HG03139 (cell line): ENCODE results near the gene CEMIP2.

Experiments
- ATAC-seq: cut with Tn5 transposase; IDR thresholded peaks from one replicate; pipeline ENCODE4 v1.9.1; 2021; ENCODE audit not compliant: unreplicated experiment

Gene CEMIP2

DNA sequence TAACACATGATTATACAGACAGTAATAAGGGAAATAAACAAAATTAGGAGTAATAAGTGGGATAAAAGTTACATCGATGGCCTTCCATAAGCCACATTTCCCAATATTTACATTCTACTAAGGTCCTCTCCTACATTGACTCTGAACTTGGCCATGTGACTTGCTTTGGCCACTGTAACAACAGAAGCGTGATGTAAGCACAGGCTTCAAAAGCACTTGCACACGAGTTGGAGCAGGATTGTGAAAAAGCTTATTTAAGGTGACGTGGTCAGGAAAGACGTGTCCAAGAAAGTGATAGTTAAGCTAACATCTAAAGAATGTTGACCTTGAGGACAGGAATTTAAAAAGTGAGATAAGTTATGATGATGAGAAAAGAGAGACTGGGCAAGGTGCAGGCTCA is 9.8 kb upstream of the CEMIP2 start:
- no peak for ATAC-seq

- ATAC-seq, result peak; percentile 74
Observed at GRCh38 chr9:71774920-71775319, 6.6 kb upstream of the CEMIP2 start.

DNA sequence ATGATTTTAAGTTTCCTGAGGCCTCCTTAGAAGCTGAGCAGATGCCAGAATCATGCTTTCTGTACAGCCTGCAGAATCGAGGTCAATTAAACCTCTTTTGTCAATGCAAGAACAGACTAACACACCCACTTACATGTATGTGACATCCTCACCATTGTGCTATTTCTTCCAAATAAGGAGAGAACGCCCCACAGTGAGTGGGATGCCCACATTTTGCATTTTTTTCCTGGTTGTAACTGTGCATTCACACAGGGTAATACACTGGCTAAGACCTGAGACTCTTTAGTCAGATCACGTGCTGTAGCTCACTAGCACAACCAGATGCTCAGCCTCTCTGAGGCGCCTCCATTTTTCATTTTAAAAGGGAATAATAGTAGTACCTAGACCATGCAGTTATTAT is 4.4 kb upstream of the CEMIP2 start:
- no peak for ATAC-seq

DNA sequence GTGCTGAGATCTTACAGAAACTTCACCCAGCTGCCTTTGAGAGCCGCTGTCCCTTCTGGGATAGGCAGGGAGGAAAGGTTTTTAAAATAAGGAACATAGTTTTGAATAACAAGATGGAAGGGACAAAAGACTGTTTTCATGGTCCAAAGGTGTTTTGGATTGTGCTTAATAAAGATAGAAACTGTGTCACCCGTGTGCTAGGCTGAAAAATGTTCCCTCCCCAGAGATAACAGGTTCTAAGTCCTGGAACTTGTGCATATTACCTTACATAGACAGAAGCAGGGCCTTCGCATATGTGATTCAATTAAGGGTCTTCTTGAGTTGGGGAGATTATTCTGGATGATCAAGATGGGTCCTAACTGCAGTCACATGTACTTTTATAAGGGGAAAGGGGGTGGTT is 1.9 kb upstream of the CEMIP2 start:
- no peak for ATAC-seq

DNA sequence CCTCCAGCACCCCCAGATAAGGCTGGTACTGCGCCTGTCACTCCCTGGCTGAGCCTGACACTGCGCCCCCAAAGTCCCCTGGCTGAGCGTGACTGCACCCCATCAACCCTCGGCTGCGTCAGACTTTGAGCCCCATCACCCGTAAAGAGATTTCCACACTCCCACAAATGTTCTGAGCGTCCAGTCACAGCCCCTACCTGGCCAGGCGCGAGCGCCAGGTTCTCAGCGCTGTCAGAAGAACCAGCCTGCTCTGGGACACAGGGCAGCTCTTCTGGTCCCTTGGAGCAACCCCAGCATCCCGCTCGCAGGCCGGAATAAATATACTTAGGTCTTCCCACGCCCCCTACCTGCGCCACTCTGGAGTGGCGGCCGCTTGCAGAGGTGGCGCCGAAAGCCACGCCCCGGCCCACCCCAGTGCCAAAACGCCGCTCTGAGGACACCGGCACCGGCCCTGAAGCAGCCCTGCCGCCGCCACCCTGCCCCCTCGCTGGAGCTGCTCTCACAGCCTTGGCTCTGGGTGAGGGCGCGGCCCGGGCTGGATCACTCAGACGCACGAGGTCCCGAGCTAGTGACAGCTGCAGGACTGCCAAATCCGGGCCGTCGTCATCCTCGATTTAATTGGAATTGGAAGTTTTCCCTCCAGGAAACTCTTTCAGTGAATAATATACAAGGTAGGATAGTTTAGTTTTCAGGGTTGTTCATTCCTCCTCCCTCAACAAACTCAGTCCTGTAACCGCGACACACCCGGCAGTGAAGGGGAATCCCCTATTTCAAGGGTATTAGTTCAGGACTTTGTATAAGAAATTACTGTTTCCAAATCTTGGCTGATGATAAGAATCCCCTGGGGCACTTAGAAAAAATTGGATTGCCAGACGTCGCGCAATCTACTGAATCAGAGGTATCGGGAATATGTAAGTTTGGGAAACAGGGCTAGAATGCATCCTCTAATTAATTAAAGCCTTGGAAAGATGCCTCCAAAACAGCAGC is 1.2 kb upstream of the CEMIP2 start:
- ATAC-seq, result peak; percentile 45

GRCh38 chr9:71767776-71768321 is 464 bp downstream of the CEMIP2 start:
- no peak for ATAC-seq

DNA sequence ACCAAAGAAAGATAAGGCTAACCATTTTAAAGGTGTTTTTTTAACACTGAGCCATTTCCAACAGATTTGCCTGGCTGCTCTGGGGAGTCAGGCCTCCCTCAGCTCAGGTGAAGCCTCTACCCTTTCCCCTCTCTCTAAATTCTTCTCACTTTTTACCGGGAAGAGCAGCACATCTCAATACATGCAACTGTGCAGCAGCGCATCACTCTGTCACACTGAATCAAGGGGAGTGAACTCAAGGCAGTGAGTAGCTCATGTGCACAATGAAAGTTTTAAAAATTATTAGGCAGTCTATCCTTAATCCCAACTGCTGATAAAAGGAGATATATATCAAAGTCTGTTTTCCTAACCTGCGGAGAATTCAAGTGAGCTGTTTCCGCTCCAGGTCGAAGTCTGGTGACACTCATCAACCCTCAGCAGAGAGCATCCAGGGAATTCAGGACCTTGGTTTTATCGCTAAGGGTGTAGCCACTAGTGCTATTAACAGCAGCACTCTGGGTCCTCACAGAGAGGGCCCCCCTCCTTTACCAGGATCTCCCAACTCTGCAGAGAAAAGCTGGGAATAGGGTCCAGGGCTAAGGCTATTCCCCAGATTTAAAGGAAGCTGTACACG is 1.0 kb downstream of the CEMIP2 start:
- ATAC-seq, result no peak

DNA sequence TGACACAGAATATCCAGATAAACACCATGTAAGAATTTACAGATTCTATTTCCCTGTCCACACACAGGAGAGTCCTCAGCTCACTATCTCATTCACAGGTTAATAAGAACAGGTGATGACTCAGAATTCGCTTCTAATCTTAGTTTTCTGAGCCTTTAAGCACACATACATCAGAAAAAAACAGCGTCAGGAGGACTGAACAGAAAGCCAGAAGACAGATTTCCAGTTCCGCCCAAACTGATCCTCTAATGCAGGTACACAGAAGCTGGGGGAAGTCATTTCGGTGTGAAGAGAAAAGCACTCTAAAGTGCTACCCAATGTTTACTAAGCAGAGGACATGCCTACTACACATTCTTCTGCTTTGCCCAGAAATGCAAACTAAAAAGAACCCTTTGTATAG is 1.6 kb downstream of the CEMIP2 start:
- ATAC-seq, result no peak

DNA sequence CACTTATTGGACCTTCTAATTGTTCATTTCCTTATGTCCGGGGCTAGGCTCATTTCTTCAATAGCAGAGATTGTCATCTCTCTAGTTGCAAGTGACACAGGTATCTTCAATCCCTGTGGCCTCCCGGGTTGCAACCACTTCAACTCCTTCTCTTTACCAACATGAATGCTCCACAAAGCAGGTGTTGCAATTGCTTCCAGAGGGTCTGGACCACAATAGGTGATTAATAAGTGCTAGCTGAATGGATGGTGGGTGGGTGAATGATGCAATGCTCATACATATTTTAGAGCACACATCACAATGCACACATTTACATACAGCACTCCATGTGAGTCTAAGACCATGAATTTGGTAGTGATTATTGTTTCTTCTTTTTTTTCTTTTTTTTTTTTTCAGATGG is 2.6 kb downstream of the CEMIP2 start:
- no peak for ATAC-seq

- no peak for ATAC-seq
Observed at GRCh38 chr9:71764891-71765290, 3.4 kb downstream of the CEMIP2 start.

DNA sequence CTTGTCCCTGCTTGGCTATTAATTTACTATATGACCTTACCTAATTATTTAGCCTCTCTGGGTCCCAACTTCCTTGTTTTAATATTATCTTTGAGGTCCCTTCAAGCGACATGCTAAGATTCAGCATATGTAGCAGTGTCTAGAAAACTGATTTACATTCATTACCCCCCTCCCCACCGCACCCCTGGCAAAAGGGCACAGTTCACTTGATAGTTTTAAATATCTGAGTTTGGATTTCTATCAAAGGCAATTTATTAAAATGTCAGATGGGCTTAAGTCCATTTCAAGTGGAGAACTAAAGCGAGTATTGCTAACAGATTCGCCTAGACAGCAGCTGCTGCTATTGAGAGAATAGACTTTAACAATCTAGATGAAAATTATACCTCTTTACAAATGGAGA is 3.9 kb downstream of the CEMIP2 start:
- ATAC-seq, result no peak

DNA sequence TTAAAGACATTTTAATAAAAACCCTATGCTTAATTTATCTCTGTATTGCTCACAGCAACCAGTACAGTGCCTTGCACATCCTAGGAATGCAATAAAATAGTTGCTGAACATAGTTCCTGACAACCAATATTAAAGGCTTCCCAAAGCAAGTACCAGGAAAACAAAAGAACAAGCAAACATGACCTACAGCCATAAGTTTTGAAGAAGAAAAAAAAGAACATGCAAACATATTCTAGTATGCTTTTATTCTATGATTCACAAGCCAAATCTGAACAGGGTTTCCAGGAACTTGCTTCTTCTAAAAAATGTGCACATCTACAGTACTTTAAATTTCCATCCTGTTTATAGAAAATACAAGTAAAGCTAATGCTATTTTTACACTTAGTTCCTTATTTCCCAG is 4.5 kb downstream of the CEMIP2 start:
- ATAC-seq, result no peak

DNA sequence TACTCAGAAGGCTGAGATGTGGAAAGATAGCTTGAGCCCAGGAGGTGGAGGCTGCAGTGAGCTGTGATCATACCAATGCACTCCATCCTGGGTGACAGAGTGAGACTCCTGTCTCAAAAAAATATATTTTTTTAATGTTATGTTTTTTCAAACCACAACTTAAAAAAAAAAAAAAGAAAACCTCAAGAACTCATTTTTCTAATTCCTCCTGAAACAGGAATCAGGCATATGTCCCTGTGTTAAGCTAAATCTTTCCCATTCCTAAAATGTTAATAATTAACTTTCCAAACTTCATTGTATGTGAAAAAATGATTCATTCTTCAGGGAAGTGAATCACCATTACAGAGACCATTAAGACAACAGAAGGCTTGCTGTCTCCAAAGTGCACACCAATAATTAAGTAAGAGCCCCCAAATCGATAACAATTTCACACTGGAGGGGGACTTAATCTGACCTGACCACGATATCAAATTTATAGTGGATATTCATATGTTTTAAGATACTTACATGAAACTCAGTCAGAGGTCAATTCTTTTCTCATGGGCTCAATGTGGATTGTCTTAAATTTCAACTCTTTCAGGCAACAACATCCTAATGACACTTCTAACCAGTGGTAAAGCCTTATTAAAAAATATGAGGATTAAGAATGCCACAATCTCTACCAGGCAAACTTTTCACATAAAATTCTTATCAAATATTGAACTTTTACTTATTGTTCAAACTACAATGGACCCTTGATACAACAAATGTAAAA is 5.2 kb downstream of the CEMIP2 start:
- no peak for ATAC-seq

DNA sequence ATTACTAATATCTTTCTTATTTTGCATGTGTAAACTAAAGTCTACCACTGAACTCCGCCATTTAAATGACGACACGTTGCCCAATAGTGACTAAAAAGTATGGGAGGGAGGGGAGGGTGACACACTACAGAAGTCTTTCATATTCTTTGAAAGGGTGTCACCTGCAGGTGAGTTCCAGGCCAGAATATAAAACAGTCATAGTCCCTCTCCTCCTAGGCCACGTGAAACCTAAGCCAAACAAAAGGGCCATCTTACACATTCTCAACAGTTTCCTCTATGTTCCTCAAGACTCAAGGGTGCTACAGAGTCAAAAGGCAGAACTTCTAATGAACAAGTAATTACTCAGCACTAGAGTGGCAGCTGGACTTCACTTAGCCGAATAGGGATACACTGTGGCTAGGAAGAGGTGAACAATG is 6.4 kb downstream of the CEMIP2 start:
- no peak for ATAC-seq

- no peak for ATAC-seq
Observed at GRCh38 chr9:71760901-71761300, 7.4 kb downstream of the CEMIP2 start.

GRCh38 chr9:71758785-71759184 is 9.5 kb downstream of the CEMIP2 start:
- ATAC-seq, result no peak

- ATAC-seq, result no peak
Observed at GRCh38 chr9:71758277-71758676, 10.0 kb downstream of the CEMIP2 start.

DNA sequence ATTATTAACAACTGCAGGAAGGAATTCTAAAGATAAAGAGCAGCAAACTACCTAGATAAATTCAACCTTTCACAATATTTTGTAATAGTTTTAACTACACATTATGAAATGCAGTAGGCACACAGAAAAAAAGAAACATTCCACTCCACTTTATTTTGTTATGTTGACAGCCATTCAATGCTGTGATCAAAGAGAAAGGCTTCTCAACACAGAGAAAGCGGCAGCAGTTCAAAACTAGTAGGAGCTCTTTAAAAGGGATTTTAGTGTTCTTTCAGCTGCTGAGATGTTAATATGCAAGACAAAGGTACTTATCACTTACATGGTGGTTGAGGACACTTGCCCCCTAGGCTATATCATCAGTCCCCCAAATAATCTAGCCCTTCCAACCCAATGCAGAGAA is 11.6 kb downstream of the CEMIP2 start:
- no peak for ATAC-seq

DNA sequence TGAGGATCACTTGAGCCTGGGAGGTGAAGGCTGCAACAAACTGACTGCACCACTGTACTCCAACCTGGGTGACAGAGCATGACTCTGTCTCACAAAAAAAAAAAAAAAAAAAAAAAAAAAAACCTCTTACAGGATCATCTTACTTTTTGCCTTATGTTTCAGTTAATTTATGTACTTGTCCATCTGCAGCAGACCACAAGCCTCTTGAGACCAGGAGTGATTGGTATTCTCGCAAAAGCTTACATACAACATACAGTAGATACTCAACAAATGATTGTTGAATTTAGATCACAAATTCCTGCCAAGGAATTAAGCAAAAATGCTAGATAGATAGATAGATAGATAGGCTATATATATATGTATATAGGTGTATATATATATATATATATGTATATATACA is 12.4 kb downstream of the CEMIP2 start:
- no peak for ATAC-seq

DNA sequence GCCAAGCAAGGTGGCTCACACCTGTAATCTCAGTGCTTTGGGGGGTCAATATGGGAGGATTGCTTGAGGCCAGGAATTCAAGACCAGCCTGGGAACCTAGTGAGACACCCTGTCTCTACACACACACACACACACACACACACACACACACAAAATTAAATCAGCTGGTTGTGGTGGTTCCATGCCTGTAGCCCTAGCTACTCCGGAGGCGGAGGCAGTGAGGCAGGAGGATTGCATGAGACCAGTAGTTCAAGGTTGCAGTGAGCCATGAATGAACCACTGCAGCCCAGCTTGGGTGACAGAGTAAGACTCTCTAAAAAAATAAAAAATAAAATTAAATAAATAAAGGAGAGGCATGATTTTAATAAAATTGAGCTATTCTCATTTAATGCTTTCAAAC is 13.1 kb downstream of the CEMIP2 start:
- no peak for ATAC-seq

DNA sequence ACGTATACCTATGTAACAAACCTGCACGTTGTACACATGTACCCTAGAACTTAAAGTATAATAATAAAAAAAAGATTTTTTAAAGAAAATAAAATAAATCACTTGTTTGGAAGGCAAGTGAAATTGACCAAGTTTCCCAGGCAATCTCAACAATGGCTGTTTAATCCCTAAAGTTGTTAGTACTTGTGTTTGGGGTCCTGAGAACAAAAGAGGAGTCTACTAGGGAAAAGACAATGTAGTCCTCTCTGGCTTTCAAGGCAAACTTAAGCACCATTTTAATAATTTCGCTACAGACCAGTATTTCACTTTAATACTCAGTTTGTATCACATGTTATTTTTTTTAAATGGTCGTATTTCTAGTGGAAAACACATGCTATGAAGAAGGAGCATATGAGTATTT is 14.2 kb downstream of the CEMIP2 start:
- ATAC-seq, result no peak
